HG03108 (cell line): Measurements from ENCODE around the gene SFSWAP.

ENCODE experiments used
- ATAC-seq: cut with Tn5 transposase; IDR thresholded peaks from one replicate; pipeline ENCODE4 v1.9.1; 2021; ENCODE audit warnings: moderate library complexity; ENCODE audit not compliant: unreplicated experiment

The SFSWAP gene

GRCh38 chr12:131784909-131785762 lies 74.2 kb downstream of the SFSWAP start:
- ATAC-seq, result no peak

- no peak for ATAC-seq
Observed at GRCh38 chr12:131785763-131786330, 75.0 kb downstream of the SFSWAP start.

GRCh38 chr12:131786331-131786730 lies 75.4 kb downstream of the SFSWAP start:
- no peak for ATAC-seq

DNA sequence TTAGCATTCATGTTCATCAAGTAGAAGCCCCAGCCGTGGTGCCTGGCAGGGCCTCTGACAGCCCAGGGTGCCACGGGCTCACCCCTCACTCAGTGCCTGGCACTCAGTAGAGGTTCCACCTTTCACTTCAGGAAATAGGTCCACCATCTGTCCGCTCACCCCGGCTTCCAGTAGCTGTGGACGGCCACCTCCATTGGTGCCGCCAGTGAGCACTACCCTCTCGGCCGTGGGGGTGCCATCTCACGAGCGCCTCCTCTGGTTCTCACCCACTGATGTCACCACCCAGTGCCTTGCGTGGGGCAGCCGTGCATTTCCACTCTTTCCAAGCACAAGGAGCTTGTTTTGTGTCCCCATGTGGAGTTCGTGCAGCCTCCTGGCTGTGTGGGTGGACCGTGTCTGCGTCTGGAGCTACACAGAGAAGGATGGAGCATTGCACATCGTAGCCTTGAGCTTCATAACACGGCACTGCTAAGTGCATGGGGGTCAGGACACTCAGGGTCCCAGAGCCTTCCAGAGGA lies 76.3 kb downstream of the SFSWAP start:
- ATAC-seq, result no peak

DNA sequence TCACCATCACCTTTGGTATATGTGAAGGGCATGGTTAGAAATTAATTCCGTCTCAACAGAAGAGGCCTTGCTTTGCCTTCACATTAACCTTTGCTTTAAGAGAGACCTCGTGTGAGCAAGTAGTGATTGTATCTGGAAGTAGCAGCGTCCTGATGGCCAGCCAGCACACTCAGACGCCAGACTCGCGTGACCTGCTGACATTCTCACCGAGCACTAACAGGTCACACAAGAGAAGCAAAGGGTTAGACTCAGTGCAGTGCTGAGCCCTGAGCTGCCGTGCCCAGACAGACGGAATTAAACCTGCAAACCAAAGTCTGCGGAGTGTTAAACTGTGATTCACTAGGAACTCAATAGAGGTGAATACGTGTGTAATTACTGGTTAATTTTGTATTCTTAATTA lies 77.2 kb downstream of the SFSWAP start:
- ATAC-seq, result no peak

DNA sequence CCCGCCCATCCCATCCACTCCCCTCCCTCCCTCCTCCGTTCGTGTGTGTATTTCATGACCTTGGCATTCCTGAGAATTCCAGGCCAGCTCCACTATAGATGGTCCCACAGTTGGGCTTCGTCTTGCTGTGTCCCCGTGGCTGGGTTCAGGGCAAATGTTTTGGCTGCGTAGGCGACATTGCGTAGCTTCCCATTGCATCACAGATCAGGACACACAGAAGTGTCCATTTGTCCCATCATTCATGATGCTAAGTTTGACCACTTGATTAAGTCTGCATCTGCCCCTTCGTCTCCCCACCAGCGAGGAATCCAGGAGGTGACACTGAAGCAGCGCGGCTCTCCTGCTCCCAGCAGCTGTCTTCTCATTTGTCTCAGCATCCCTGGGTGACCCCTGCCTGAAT lies 78.7 kb downstream of the SFSWAP start:
- ATAC-seq, result no peak

DNA sequence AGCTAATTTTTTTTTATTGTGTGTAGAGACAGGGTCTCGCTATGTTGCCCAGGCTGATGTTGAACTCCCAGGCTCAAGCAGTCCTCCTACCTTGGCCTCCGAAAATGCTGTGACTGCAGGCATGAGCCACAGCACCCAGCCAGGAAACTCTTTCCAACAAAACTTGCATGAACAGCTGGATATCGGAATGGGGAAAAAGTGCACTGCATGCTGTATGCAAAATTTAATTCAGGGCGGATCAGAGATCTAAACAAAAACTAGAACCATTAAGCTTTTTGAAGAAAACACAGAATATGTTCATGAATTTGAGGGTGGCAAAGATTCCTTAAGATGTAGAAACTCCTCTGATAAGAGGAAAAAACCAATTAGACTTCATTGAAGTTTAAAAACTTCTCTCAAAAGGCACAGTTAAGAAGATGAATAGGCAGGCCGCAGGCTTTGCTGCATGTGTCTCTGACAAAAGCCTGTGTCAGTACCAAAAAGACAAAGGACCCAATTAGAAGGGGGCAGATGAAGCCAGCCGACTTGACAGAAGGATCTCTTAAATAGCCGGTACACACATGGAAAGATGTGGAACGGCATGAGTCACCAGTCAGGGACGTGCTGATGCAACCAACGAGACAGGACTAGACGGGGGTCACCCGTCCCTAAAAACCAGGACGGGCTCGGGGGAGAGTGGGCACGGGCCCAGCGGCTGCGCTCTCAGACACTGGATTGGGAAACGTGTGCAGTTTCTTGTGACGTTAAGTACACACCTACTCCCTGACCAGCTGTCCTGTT lies 82.5 kb downstream of the SFSWAP start:
- no peak for ATAC-seq

DNA sequence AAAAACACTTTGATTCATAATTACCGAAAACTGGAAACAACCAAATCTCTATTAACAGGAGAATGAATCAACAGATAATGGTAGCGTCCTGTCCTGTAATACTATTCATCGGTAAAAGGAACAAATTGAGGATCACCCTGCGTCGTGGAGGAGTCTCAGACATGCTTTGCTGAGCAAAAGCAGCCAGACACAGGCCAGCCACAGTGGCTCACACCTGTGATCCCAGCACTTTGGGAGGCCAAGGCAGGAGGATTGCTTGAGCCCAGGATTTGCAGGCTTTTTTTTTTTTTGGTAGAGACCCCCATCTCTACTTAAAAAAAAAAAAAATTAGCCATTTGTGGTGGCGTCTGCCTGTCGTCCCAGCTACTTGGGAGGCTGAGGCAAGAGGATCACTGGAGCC lies 83.2 kb downstream of the SFSWAP start:
- no peak for ATAC-seq

GRCh38 chr12:131794573-131794972 lies 83.7 kb downstream of the SFSWAP start:
- no peak for ATAC-seq

- no peak for ATAC-seq
Observed at GRCh38 chr12:131795064-131795463, 84.2 kb downstream of the SFSWAP start.

DNA sequence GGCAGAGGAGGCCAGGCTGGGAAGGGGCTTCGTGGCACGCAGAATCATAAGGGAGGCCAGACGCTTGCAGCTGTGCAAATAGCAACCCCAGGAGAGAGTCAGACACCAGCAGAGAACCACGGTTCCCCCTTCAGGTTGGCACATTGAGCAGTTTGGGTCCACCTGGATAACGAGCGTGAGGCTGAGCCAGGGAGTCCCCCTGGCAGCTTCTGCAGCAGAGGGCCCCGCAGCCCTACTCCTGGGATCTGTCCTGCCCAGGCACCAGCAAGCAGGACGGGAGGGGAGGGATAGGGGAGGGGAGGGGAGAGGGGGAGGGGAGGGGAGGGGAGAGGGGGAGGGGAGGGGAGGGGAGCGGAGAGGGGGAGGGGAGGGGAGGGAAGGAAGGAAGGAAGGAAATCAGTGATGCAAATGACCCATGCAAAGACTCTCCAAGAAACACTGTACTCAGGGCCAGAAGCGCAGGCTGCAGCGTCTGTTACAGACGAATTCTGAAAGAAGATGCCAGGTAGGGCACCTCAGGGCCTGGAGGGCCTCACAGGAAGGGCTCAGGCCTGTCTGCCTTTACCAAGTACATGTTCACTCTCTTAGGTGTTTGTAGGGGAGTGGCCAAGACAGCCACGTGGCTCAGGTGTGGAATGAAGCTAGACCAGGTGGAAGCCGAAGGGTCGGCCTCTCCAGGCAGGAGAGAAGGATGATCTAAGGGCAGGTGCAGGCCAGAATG lies 85.0 kb downstream of the SFSWAP start:
- no peak for ATAC-seq

- no peak for ATAC-seq
Observed at GRCh38 chr12:131796411-131796736, 85.5 kb downstream of the SFSWAP start.

GRCh38 chr12:131796754-131797587 lies 86.1 kb downstream of the SFSWAP start:
- ATAC-seq, result no peak

GRCh38 chr12:131797588-131797934 lies 86.7 kb downstream of the SFSWAP start:
- ATAC-seq, result no peak

GRCh38 chr12:131799195-131799594 lies 88.3 kb downstream of the SFSWAP start:
- no peak for ATAC-seq

- no peak for ATAC-seq
Observed at GRCh38 chr12:131799828-131800593, 89.1 kb downstream of the SFSWAP start.

DNA sequence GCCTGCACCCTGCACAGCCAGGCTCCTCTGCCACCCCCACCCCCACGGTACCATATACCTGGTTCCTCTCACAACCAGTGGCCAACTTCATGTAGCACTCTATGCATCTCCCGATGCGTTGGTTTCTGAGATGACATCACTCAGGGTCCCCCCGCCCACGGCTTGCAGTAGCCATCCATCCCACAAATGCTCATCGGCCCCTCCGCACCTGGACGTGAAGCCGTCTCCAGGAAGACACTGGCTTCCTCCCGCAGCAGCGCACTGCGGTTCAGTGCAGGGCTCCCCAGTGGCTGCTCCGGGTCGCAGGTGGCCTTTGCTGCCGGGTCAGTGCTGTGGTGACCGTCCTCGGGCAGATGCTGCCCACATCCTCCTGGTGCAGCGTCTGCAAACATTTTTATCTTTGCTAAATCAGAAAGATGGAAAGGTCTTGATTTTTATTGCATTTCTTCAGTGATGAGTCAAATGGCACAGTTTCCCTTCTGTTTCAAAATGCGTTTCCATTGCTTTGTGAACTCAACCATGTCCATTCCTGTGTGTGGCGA lies 89.8 kb downstream of the SFSWAP start:
- peak; percentile 35 for ATAC-seq

- ATAC-seq, result no peak
Observed at GRCh38 chr12:131801254-131801866, 90.5 kb downstream of the SFSWAP start.

- no peak for ATAC-seq
Observed at GRCh38 chr12:131803961-131804521, 93.2 kb downstream of the SFSWAP start.
